K562 (cell line): ENCODE data around the gene GORASP1. TPM values are rescaled to one million over a fixed set of nuclear protein-coding genes. Genes with fewer than 3 reads are reported as not detected.

ENCODE experiments used
- ELK3 ChIP-seq: fragments of 450-650 bp; formaldehyde crosslinking; IDR thresholded peaks from 2 replicates; pipeline ENCODE4 v1.4.0; 2020; ENCODE audit warnings: mild to moderate bottlenecking
- HNRNPK ChIP-seq: fragments of 200-400 bp; formaldehyde crosslinking; IDR thresholded peaks from one replicate; pipeline ENCODE4 v1.6.1; 2018; ENCODE audit warnings: mild to moderate bottlenecking, low read depth, low read length; ENCODE audit not compliant: poor library complexity, severe bottlenecking
- POLR2G ChIP-seq: fragments of 200-400 bp; formaldehyde crosslinking; IDR thresholded peaks from 2 replicates; pipeline ENCODE4 v1.6.1; 2017; ENCODE audit warnings: low read depth, mild to moderate bottlenecking, antibody characterized with exemption, low read length, moderate library complexity
- ZC3H11A ChIP-seq: IDR thresholded peaks from 2 replicates; pipeline ENCODE4 v1.6.1; 2012; ENCODE audit warnings: low read depth, low read length, improper control_type of control experiment
- ZFP1 ChIP-seq: fragments of 450-650 bp; formaldehyde crosslinking; IDR thresholded peaks from 2 replicates; pipeline ENCODE4 v1.4.0; 2020; ENCODE audit warnings: mild to moderate bottlenecking, mixed read lengths
- ZNF143 ChIP-seq: sonication (generic); formaldehyde crosslinking; IDR thresholded peaks from 2 replicates; pipeline ENCODE4 v1.9.0; 2022; ENCODE audit warnings: mild to moderate bottlenecking, missing genetic modification reagents
- ZNF277 ChIP-seq: fragments of 250-450 bp; sonication (Bioruptor Pico); IDR thresholded peaks from 2 replicates; pipeline ENCODE4 v1.8.0; 2022; ENCODE audit warnings: inconsistent platforms, mild to moderate bottlenecking, moderate library complexity, borderline replicate concordance
- ZNF407 ChIP-seq: fragments of 450-650 bp; IDR thresholded peaks from 2 replicates; pipeline ENCODE4 v1.6.1; 2016; ENCODE audit warnings: low read depth
- polyA plus RNA-seq, 8 experiments: library from polyadenylated mRNA; depleted of rRNA in 4 of 8; stranded (reverse) in 5 of 8; unstranded in 3 of 8; fragments of >200 nt; fragmentation: Nextera tagmentation in 2 of 8; fragmentation: Illumina TruSeq in 1 of 8; extraction: Ambion mirVana in 2 of 8; extraction: Trizol in 1 of 8; gene quantifications; 2 replicates each; pipeline versions ENCODE4 v1.2.1 to v1.2.3, GENCODE V29; 2011 to 2014; ENCODE audit warnings: inconsistent platforms in 1 of 8, missing spikeins in 1 of 8
- total RNA-seq, 7 experiments: library from RNA; depleted of rRNA in 6 of 7; stranded (reverse); fragments of >200 nt in 6 of 7; fragmentation: Illumina TruSeq in 2 of 7; extraction: Trizol in 2 of 7; gene quantifications; 2 replicates each; pipeline versions ENCODE4 v1.2.1 to v1.2.3, GENCODE V29; 2011 to 2021; ENCODE audit warnings: low replicate concordance in 1 of 7
- TF ChIP-seq, protein P1 (sequence below): IDR thresholded peaks from 3 replicates; pipeline ENCODE4 v1.6.1; 2011; ENCODE audit warnings: borderline replicate concordance, mild to moderate bottlenecking; ENCODE audit not compliant: insufficient read length, insufficient read depth
- TF ChIP-seq, protein P2 (sequence below): sonication (generic); formaldehyde crosslinking; IDR thresholded peaks from 2 replicates; pipeline ENCODE4 v1.8.1; 2023; ENCODE audit warnings: mild to moderate bottlenecking, missing genetic modification reagents

GORASP1 gene
- total and polyA plus RNA-seq, 9 of the 15 experiments (the other 6 are each of a cell fraction or from before 2014, with no cell fraction given), result 8.4 to 87.9 (median 67.6) TPM

GRCh38 chr3:39154280-39155021 is 47.0 kb upstream of the GORASP1 start (continued):
- TF ChIP-seq ZNF407 (0 out of 2 replicates have a peak, but pooled peaks have one; percentile 30), POLR2G (no peak), ZC3H11A (no peak), ZFP1 (CRISPR knock-in tag) (no peak), ZNF277 (no peak), ELK3 (CRISPR knock-in tag) (no peak), HNRNPK (no peak), ZNF143 (peak; percentile 71; the same call in 1 of the 2 replicates)
- TF ChIP-seq, protein P1, sequence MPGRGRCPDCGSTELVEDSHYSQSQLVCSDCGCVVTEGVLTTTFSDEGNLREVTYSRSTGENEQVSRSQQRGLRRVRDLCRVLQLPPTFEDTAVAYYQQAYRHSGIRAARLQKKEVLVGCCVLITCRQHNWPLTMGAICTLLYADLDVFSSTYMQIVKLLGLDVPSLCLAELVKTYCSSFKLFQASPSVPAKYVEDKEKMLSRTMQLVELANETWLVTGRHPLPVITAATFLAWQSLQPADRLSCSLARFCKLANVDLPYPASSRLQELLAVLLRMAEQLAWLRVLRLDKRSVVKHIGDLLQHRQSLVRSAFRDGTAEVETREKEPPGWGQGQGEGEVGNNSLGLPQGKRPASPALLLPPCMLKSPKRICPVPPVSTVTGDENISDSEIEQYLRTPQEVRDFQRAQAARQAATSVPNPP, result no peak
- TF ChIP-seq, protein P2, sequence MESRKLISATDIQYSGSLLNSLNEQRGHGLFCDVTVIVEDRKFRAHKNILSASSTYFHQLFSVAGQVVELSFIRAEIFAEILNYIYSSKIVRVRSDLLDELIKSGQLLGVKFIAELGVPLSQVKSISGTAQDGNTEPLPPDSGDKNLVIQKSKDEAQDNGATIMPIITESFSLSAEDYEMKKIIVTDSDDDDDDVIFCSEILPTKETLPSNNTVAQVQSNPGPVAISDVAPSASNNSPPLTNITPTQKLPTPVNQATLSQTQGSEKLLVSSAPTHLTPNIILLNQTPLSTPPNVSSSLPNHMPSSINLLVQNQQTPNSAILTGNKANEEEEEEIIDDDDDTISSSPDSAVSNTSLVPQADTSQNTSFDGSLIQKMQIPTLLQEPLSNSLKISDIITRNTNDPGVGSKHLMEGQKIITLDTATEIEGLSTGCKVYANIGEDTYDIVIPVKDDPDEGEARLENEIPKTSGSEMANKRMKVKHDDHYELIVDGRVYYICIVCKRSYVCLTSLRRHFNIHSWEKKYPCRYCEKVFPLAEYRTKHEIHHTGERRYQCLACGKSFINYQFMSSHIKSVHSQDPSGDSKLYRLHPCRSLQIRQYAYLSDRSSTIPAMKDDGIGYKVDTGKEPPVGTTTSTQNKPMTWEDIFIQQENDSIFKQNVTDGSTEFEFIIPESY (CRISPR knock-in tag), result peak; percentile 54; the same call in 1 of the 2 replicates
